IPS-20b (cell line): ENCODE results near the gene SLC1A3.
A peak's percentile ranks its signal among the peaks of the same experiment; 100 is the strongest.
"Not testable (repeated sequence)": the region's sequence is repeated elsewhere in the genome, so short reads cannot be mapped to it uniquely, and the experiment has no call there.

ENCODE experiments used
- H3K27ac ChIP-seq: one replicate; pipeline ENCODE4 v1.5.1; 2013; ENCODE audit warnings: low read length
- H3K27me3 ChIP-seq: 2 replicates; pipeline ENCODE4 v1.6.1; 2013; ENCODE audit warnings: mild to moderate bottlenecking, low read length, inconsistent platforms; ENCODE audit not compliant: insufficient read depth
- H3K36me3 ChIP-seq: 2 replicates; pipeline ENCODE4 v1.6.1; 2013; ENCODE audit warnings: low read depth, mild to moderate bottlenecking, inconsistent platforms, low read length, moderate library complexity; ENCODE audit not compliant: insufficient read depth
- H3K4me1 ChIP-seq: 2 replicates; pipeline ENCODE4 v1.6.1; 2013; ENCODE audit warnings: mild to moderate bottlenecking, control low read depth, inconsistent platforms, low read length, moderate library complexity; ENCODE audit not compliant: insufficient read depth
- H3K4me3 ChIP-seq: 2 replicates; pipeline ENCODE4 v1.5.1; 2013; ENCODE audit warnings: mild to moderate bottlenecking, low read length, inconsistent platforms
- H3K9ac ChIP-seq: 2 replicates; pipeline ENCODE4 v1.6.1; 2013; ENCODE audit warnings: low read depth, mild to moderate bottlenecking, inconsistent platforms, low read length, moderate library complexity
- H3K9me3 ChIP-seq: 2 replicates; pipeline ENCODE4 v1.6.1; 2013; ENCODE audit warnings: mild to moderate bottlenecking, low read depth, low read length, inconsistent platforms; ENCODE audit not compliant: insufficient read depth

The SLC1A3 gene

DNA sequence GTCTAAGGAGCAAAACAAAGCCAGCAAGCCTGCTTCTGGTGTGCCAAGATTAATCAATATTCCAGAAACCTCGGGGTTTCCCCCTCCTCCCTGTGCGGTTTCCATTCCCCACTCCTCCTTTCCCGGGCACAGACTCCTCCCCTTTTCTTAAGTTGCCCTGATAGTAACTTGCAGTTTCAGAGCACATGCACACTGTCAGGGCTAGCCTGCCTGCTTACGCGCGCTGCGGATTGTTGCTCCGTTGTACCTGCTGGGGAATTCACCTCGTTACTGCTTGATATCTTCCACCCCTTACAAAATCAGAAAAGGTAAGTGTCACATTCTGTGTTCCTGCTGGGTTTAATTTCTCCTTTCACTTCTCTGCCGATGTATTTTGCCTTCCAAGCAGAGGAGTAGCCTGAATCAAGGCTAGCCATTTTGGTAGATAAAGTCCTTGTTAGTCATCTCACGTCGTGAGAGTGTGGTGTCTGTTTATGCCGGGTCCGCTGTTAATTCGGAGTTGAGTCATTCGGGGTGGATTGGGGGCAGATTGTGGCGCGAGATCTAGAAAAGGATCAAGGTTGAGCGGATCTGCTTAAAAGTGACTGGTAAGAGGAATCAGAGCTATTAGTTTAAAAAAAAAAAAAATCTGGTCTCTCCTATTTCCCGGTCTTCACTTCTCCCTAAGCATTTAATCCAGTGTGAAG, at the start of gene SLC1A3:
Gene SLC1A3 (plus strand): TSS at position 179 of the 686 bp plus-strand sequence. CDS start 1,818 bp downstream, outside the sequence.
- Histone ChIP-seq H3K4me1 (peaks cover 23% of the 10 kb centered on the region; the same call in 1 of the 2 replicates), H3K9me3 (no peaks in the 10 kb centered on the region), H3K4me3 (peak within 1 kb of the TSS; percentile 85), H3K36me3 (peaks cover 29% of the 10 kb centered on the region), H3K9ac (peak within 1 kb of the TSS; percentile 74; the same call in 1 of the 2 replicates), H3K27ac (no peak within 1 kb of the TSS), H3K27me3 (no peaks in the 10 kb centered on the region)

DNA sequence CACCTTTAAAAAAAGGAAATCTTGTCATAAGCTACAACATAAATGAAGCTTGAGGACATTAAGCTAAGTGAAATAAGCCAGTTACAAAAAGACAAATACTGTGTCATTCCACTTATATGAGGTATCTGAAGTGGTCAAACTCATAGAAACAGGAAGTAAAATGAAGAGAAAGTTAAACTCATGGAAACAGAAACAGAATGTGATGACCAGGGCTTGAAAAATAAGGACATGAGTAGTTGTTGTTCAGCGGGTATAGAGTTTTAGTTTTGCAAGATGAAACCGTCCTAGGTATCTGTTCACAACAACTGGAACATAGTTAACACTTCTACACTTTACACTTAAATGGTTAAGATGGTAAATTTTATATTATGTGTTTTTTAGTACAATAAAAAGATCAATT, 47.8 kb upstream of the SLC1A3 start:
- Histone ChIP-seq H3K4me3 (no peak overlapping the region), H3K9me3 (no peaks in the 10 kb centered on the region), H3K4me1 (no peaks in the 10 kb centered on the region), H3K36me3 (no peaks in the 10 kb centered on the region), H3K9ac (no peak overlapping the region), H3K27ac (no peak overlapping the region), H3K27me3 (no peaks in the 10 kb centered on the region)

DNA sequence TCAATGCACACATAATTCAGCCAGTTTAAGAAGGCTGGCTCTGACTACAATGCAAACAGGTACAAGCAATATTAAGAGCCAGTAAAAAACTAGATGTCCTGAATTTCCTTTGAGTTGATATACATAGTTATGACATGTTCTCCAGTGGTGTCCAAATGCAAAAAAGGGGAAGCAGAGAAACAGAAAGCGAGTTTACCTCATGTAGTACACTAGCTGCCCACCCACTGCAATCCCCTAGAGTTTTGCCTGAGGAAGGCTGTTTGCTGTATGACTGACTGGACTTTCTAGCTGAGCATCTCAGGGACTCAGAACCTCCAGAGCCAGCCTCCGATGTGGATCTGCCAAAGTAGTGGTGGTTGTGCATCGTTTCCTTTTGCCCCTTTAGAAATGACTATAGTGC, 44.8 kb upstream of the SLC1A3 start:
- Histone ChIP-seq H3K27ac (no peak overlapping the region), H3K9ac (no peak overlapping the region), H3K36me3 (no peaks in the 10 kb centered on the region)

DNA sequence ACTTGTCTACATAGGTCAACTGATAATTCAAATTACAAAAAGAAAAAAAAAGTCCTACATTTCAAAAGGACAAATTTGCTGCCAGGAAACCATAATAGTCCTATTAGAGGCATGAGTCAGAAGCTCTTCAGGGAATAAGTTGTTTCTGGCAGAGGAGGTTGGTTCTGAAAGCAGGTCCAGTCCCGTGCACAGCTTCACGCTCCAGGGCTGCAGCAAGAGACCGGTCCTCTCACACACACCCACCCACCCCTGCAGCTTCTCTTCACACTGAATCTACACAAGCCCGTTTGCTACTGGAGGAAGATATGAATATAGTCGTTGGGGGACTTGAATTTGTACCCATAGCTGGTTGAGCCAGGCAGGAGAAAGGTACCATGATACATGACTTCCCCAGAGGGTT, 36.9 kb upstream of the SLC1A3 start:
- Histone ChIP-seq H3K4me1 (no peaks in the 10 kb centered on the region), H3K27ac (no peak overlapping the region), H3K9ac (no peak overlapping the region), H3K36me3 (no peaks in the 10 kb centered on the region), H3K27me3 (no peaks in the 10 kb centered on the region), H3K4me3 (no peak overlapping the region), H3K9me3 (no peaks in the 10 kb centered on the region)

More for the DNA sequence above, 44.8 kb upstream of the SLC1A3 start:
- Histone ChIP-seq H3K4me3 (no peak overlapping the region), H3K4me1 (no peaks in the 10 kb centered on the region), H3K27me3 (no peaks in the 10 kb centered on the region), H3K9me3 (no peaks in the 10 kb centered on the region)

DNA sequence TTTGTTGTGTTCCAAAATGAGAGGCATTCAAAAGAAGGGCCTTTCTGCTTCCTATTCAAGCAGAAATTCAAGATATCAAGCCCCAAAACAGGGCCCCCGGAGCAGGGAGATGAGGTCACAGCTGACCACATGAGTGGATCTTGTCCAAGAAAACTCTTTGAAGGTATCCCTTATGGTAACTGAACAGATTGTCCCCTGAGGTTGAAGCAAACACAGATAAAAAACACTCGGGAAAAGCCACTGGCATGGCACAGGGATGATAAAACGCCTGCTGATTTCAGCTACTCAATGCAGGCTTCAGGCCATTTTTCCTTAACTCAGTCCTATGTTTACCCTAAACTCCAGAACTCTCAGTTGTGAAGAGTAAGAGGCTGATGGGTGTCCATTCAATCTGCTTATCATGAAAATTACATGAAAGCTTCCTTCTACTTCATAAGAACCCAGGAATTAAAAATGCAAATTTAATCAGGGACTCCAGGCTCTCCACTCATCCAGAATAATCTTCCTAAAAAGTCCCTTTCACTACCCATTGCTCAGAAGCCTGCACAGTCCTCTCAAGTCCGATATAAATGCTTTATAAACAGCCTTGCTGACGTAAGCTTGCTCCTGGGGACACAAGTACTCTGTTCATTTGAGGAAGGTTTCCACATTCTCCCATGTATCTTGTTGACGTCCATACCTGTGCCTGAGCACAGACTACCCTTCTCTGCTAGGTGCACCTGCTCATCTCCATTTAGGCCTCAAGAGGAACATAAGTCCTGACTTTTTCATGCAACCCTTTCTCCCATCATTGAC, 35.9 kb upstream of the SLC1A3 start:
- no peak overlapping the region for H3K27ac ChIP-seq
- no peak overlapping the region for H3K9ac ChIP-seq
- H3K27me3 ChIP-seq, result no peaks in the 10 kb centered on the region
- H3K9me3 ChIP-seq, result no peaks in the 10 kb centered on the region
- no peaks in the 10 kb centered on the region for H3K4me1 ChIP-seq
- no peaks in the 10 kb centered on the region for H3K36me3 ChIP-seq
- H3K4me3 ChIP-seq, result no peak overlapping the region

DNA sequence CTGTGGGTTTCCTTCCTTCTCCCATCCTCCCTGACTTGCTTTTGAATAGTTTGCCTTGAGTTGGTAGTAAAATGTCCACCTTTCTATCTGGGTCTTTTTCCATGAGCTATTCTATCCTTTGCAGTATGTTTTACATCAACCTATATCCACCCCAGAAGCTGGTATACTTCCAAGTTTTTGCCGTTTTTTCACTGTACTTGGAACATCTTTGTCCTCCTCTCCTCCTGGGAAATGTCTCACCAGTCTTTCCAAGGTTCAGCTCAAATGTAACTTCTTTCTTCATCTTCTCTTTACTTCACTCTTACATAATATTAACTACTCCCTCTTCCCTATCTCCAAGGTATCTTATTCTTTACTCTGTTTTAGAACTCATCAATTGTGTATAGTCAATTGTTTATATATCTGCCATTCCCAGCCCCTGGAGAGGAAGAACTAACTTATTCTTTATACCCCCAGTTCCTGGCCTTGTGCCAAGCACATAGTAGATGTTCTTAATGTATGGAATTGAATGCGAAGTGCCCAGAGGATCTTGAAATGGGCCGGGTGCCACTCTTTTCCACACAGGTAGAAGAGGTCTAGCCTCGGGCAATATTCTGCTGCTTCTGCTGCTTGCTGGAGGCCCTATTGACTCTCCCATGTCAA, 34.9 kb upstream of the SLC1A3 start:
- Histone ChIP-seq H3K36me3 (no peaks in the 10 kb centered on the region), H3K9ac (no peak overlapping the region), H3K4me1 (no peaks in the 10 kb centered on the region), H3K4me3 (no peak overlapping the region), H3K27ac (no peak overlapping the region), H3K27me3 (no peaks in the 10 kb centered on the region), H3K9me3 (no peaks in the 10 kb centered on the region)

DNA sequence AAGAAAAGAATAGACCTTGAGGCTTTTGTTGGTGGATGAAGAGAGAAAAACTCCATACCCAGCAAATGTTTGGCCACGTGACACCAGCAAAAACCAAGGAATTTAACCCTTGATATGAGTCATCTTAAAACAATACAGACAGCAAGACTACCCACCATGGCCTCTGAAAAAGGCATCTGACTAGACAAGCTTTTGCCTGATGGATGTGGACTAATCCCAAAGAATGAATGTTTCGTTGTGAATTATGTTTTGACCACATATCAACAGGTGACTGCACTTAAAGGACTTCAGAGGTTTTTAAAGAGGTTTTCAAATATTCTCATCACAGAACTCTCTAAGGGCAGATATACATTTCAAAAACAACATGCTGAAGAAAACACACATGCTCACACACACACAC, 33.0 kb upstream of the SLC1A3 start:
- H3K9me3 ChIP-seq, result no peaks in the 10 kb centered on the region
- H3K9ac ChIP-seq, result no peak overlapping the region
- no peaks in the 10 kb centered on the region for H3K4me1 ChIP-seq
- no peaks in the 10 kb centered on the region for H3K36me3 ChIP-seq
- no peaks in the 10 kb centered on the region for H3K27me3 ChIP-seq
- H3K4me3 ChIP-seq, result no peak overlapping the region
- no peak overlapping the region for H3K27ac ChIP-seq

DNA sequence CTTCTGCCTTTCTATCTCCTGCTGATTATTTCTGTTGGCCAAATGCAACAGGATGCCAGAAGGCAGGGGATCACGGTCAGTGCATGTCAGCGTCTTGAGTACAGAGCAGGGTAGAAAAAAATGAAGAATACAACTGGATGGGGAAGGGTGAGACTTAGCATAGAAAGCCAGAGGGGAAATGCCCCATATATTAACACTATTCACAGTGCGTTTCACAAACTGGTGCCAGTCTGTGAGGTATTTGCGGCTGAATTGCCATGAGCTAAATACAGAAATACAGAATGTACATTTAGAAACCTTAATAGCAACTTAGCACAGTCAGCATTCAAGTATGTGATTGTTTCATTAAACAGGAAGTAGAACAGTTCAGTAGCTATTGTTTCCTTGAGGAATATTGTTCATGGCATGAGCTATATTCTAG, 31.0 kb upstream of the SLC1A3 start:
- H3K9me3 ChIP-seq, result no peaks in the 10 kb centered on the region
- no peaks in the 10 kb centered on the region for H3K36me3 ChIP-seq
- H3K27me3 ChIP-seq, result no peaks in the 10 kb centered on the region
- H3K4me3 ChIP-seq, result no peak overlapping the region
- H3K9ac ChIP-seq, result no peak overlapping the region
- no peaks in the 10 kb centered on the region for H3K4me1 ChIP-seq
- H3K27ac ChIP-seq, result no peak overlapping the region

DNA sequence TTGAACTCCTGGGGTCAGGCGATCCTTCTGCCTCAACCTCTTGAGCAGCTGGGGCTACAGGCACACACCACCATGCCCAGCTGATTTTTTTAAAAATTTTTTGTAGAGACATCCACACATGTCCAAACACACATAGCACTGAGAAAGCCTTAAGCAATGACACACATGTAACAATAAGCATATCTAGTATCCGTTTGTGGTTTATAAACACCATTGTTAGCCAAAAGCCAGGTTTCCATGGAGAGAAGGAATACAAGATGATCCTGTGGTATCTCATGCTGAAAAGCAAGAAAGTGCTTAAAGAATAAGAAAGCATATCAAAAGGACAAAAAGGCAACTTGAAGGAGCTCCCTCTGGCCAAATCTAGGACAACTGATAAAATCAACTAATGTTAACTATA, 29.7 kb upstream of the SLC1A3 start:
- Histone ChIP-seq H3K9ac (no peak overlapping the region), H3K27ac (no peak overlapping the region)

DNA sequence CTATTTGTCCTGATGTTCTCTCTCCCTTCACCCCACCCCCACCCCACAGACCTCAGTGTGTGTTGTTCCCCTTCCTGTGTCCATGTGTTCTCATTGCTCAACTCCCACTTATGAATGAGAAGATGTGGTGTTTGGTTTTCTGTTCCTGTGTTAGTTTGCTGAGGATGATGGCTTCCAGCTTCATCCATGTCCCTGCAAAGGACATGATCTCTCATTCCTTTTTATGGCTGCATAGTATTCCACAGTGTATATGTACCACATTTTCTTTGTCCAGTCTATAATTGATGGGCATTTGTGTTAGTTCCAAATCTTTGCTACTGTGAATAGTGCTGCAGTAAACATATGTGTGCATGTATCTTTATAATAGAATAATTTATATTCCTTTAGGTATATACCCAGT, 26.5 kb upstream of the SLC1A3 start:
- H3K36me3 ChIP-seq, H3K27ac ChIP-seq, H3K4me3 ChIP-seq, H3K9me3 ChIP-seq, H3K9ac ChIP-seq, H3K27me3 ChIP-seq, H3K4me1 ChIP-seq: not testable (repeated sequence)

More for the DNA sequence above, 29.7 kb upstream of the SLC1A3 start:
- Histone ChIP-seq H3K4me3 (no peak overlapping the region), H3K36me3 (no peaks in the 10 kb centered on the region), H3K9me3 (no peaks in the 10 kb centered on the region), H3K4me1 (no peaks in the 10 kb centered on the region), H3K27me3 (no peaks in the 10 kb centered on the region)

DNA sequence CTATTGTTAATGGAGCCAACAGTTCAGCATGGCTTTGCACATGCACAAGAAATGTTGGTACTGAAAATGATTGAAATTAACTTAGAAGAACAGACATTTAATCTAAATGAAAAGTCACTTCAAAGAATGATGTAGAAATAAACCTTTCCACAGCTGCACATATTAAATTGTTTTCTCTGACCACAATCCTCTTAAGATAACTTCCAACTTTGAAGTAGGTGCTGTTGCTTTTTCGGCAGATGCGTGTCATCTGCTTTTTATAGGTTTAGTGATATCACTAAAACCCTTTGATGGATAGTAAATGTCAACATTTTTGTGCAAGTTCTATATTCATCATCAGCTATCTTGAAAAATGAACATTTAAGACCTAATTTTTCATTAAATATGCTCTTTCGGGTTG, 25.3 kb upstream of the SLC1A3 start:
- H3K9ac ChIP-seq, result no peak overlapping the region
- H3K4me1 ChIP-seq, result no peaks in the 10 kb centered on the region
- H3K4me3 ChIP-seq, result no peak overlapping the region
- H3K27me3 ChIP-seq, result no peaks in the 10 kb centered on the region
- no peaks in the 10 kb centered on the region for H3K9me3 ChIP-seq
- no peak overlapping the region for H3K27ac ChIP-seq
- H3K36me3 ChIP-seq, result no peaks in the 10 kb centered on the region
